HepG2 (cell line): ENCODE results near the gene GFPT1. TPM values are rescaled to one million over a fixed set of nuclear protein-coding genes. Genes with fewer than 3 reads are reported as not detected.

Experiments used
- ATAC-seq: fragments of 200-7000 bp; cut with Tn5 transposase; 3 replicates; pipeline ENCODE4 v1.9.1; 2020; ENCODE audit warnings: mild to moderate bottlenecking, moderate library complexity
- BruUV-seq: library from RNA; stranded (reverse); fragments of 400-500 nt; replicated peaks from 2 replicates; lab custom pipeline; 2021; lab: Mats Ljungman, UMichigan
- CTCF ChIA-PET: fragments of 300-600 bp; formaldehyde crosslinking; extraction: SDS; loops from one replicate; lab custom pipeline; 2021; ENCODE audit warnings: low total read pairs, inconsistent platforms, low intra/inter-chr PET ratio; lab: Yijun Ruan, JAX
- POLR2A ChIA-PET: fragments of 350-600 bp; sonication (Branson Sonifier 250); formaldehyde crosslinking; loops from one replicate; lab custom pipeline; 2020; ENCODE audit warnings: antibody characterized with exemption, inconsistent platforms; lab: Yijun Ruan, JAX
- DNase-seq: peaks from one replicate; pipeline ENCODE4 v3.0.0-alpha.2; 2015; ENCODE audit warnings: low spot score
- FAIRE-seq: peaks from 3 replicates; lab custom pipeline; 2011; peaks lifted over from hg19 to GRCh38; lab: Jason Lieb, UNC
- H2AFZ ChIP-seq: one replicate; pipeline ENCODE4 v1.6.1; 2011; ENCODE audit warnings: low read length, inconsistent platforms
- H3K27ac ChIP-seq: fragments of 300-600 bp; 3 replicates; pipeline ENCODE4 v1.8.0; 2011; ENCODE audit warnings: mixed run types, mild to moderate bottlenecking, mixed read lengths, low read length, inconsistent platforms; ENCODE audit not compliant: insufficient read depth; ENCODE audit errors: extremely low read length
- H3K27me3 ChIP-seq, 2 experiments: fragments of 200-600 bp in 1 of 2; 2 replicates in 1 of 2; 3 replicates in 1 of 2; pipeline versions ENCODE4 v1.6.0 to v1.8.0; 2011; ENCODE audit warnings: low read length in 2 of 2, mild to moderate bottlenecking in 2 of 2, moderate library complexity in 2 of 2, inconsistent platforms in 1 of 2; ENCODE audit not compliant: insufficient read depth in 2 of 2, control insufficient read depth in 1 of 2
- H3K36me3 ChIP-seq, 2 experiments: fragments of 200-600 bp in 1 of 2; replicated peaks in 1 of 2; 2 replicates in 1 of 2; 3 replicates in 1 of 2; pipeline versions ENCODE4 v1.5.1 to v1.8.0; 2011; ENCODE audit warnings: low read length in 2 of 2, inconsistent platforms in 1 of 2; ENCODE audit not compliant: insufficient read depth in 2 of 2, control insufficient read depth in 1 of 2
- H3K4me1 ChIP-seq: 2 replicates; pipeline ENCODE4 v1.5.1; 2012; ENCODE audit warnings: low read length, inconsistent platforms; ENCODE audit not compliant: insufficient read depth
- H3K4me2 ChIP-seq: 2 replicates; pipeline ENCODE4 v1.6.0; 2011; ENCODE audit warnings: low read depth, low read length, inconsistent platforms
- H3K4me3 ChIP-seq, 3 experiments: fragments of 200-600 bp in 1 of 3; sonication (generic), shearing (Covaris generic) in 1 of 3; replicated peaks in 1 of 3; 2 replicates each; pipeline ENCODE4 v1.5.1; 2011 to 2016; ENCODE audit warnings: low read length in 3 of 3, inconsistent platforms in 2 of 3, low read depth in 2 of 3, mild to moderate bottlenecking in 2 of 3, control low read depth in 1 of 3, mixed read lengths in 1 of 3; ENCODE audit not compliant: insufficient read depth in 1 of 3
- H3K79me2 ChIP-seq: one replicate; pipeline ENCODE4 v1.6.1; 2011; ENCODE audit warnings: low read length, inconsistent platforms; ENCODE audit not compliant: insufficient read depth
- H3K9ac ChIP-seq: 2 replicates; pipeline ENCODE4 v1.6.0; 2011; ENCODE audit warnings: mild to moderate bottlenecking, low read depth, low read length, inconsistent platforms; ENCODE audit not compliant: insufficient read depth
- H3K9me3 ChIP-seq: 2 replicates; pipeline ENCODE4 v1.5.1; 2012; ENCODE audit warnings: mild to moderate bottlenecking, low read length
- H4K20me1 ChIP-seq: 2 replicates; pipeline ENCODE4 v1.6.0; 2011; ENCODE audit warnings: inconsistent platforms, mild to moderate bottlenecking, low read length, moderate library complexity; ENCODE audit not compliant: insufficient read depth
- DMAP1 ChIP-seq: IDR thresholded peaks from 2 replicates; pipeline ENCODE4 v1.6.1; 2016
- HOXA3 ChIP-seq: sonication (generic); formaldehyde crosslinking; IDR thresholded peaks from 2 replicates; pipeline ENCODE4 v1.5.0; 2020; ENCODE audit warnings: missing genetic modification reagents
- NCOR1 ChIP-seq: fragments of 200-600 bp; sonication (generic); IDR thresholded peaks from 2 replicates; pipeline ENCODE4 v1.7.0; 2017; ENCODE audit warnings: antibody characterized with exemption, low read length, borderline replicate concordance
- WGBS: methylation state at CpG from one replicate; pipeline ENCODE4 v1.1.6; 2017; ENCODE audit warnings: low lambda C conversion rate; 5-methylcytosine and 5-hydroxymethylcytosine counted together
- in situ Hi-C: cut with HindIII; loops from 2 replicates; pipeline ENCODE4 v1.10.0; 2017; ENCODE audit warnings: low pct_unique_long_range_greater_than_20kb; ENCODE audit not compliant: extremely low pct_ligation_motif_present
- intact Hi-C: fragments of 100-400 bp; cut with micrococcal nuclease; formaldehyde crosslinking; loops from one replicate; pipeline ENCODE4 v1.10.0; 2022; ENCODE audit not compliant: unreplicated experiment
- polyA plus RNA-seq, 8 experiments: library from polyadenylated mRNA; depleted of rRNA in 3 of 8; stranded (reverse) in 7 of 8; unstranded in 1 of 8; fragments of >200 nt; fragmentation: Illumina TruSeq in 4 of 8; extraction: Trizol in 4 of 8; gene quantifications; 2 replicates each; pipeline versions ENCODE4 v1.2.1 to v1.2.3, GENCODE V29; 2011 to 2016; ENCODE audit warnings: low read depth in 4 of 8, missing spikeins in 1 of 8, mixed read lengths in 1 of 8; ENCODE audit not compliant: insufficient read depth in 1 of 8
- total RNA-seq, 5 experiments: library from RNA; depleted of rRNA; stranded (reverse); fragments of >200 nt; fragmentation: Illumina TruSeq; extraction: Trizol; gene quantifications; 2 replicates each; pipeline ENCODE4 v1.2.3, GENCODE V29; 2016; ENCODE audit warnings: low read depth in 1 of 5
- TF ChIP-seq, protein P1 (sequence below): sonication (generic); formaldehyde crosslinking; IDR thresholded peaks from 2 replicates; pipeline ENCODE4 v1.8.1; 2023; ENCODE audit warnings: missing genetic modification reagents, inconsistent platforms, borderline replicate concordance
- TF ChIP-seq, protein P2 (sequence below): sonication (generic); formaldehyde crosslinking; IDR thresholded peaks from 2 replicates; pipeline ENCODE4 v1.4.0; 2020; ENCODE audit warnings: missing genetic modification reagents
- TF ChIP-seq, protein P3 (sequence below): sonication (generic); formaldehyde crosslinking; IDR thresholded peaks from 2 replicates; pipeline ENCODE4 v1.4.0; 2020; ENCODE audit warnings: missing genetic modification reagents

The GFPT1 gene
- total and polyA plus RNA-seq, 2 of the 13 experiments (the other 11 are each of a cell fraction or from before 2014, with no cell fraction given), result 24.0 to 84.9 TPM

DNA sequence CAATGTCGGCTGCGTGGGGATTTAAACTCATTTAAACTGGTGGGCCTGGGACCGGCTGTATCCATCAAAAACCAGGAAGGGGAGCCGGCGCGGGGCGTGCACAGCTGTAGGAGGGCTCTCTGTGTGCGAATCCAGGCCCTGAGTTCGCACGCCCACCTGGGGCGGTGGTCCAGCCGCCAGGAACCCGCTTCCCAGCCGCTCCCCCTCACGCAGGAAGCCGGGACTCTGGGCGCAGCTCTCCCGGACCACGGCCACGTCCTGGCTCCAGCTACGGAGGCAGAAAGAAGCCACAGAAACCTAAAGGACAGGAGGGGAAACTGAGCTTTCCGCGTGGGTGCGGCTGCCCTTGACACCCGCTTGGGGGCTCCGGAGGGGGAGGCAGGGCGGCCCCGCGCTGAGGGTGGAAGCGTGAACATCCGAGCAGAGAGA lies 80.6 kb downstream of the GFPT1 start:
- in situ Hi-C loops, result loop anchor here (5.0 to 10.0 kb wide), 2 partner anchors 289 to 362 kb away; no protein-coding TSS in a partner anchor

GRCh38 chr2:69305712-69306392 lies 81.2 kb downstream of the GFPT1 start:
- in situ Hi-C loops, result loop anchor here (5.0 to 10.0 kb wide), 2 partner anchors 289 to 361 kb away; no protein-coding TSS in a partner anchor
- ATAC-seq (no peak), DNase-seq (no peak), FAIRE-seq (no peak)
- no peaks in the 10 kb centered on the region for H4K20me1 ChIP-seq
- no peaks in the 10 kb centered on the region for H3K27me3 ChIP-seq
- H2AFZ ChIP-seq, result no peak overlapping the region
- no peak overlapping the region for H3K4me3 ChIP-seq
- H3K9me3 ChIP-seq, result peaks cover 7% of the 10 kb centered on the region; the same call in 1 of the 2 replicates
- ChIA-PET CTCF (interaction anchor here (2.4 to 3.3 kb wide), 2 partner anchors 145 to 279 kb away, joined by 12 to 37 read pairs; no protein-coding TSS in a partner anchor), POLR2A (interaction anchor here (1.0 kb wide), 1 partner anchor 129 kb away, joined by 3 read pairs; no protein-coding TSS in a partner anchor)
- H3K27ac ChIP-seq, result no peak overlapping the region
- WGBS, result 96% methylated on average over 14 of the region's 17 CpGs
- intact Hi-C loops, result loop anchor here (2.0 kb wide), 1 partner anchor 145 kb away; no protein-coding TSS in a partner anchor
- H3K79me2 ChIP-seq, result no peaks in the 10 kb centered on the region
- BruUV-seq, result no TSS peak
- H3K4me2 ChIP-seq, result no peak overlapping the region
- H3K4me1 ChIP-seq, result peaks cover 35% of the 10 kb centered on the region
- H3K9ac ChIP-seq, result no peak overlapping the region
- no peaks in the 10 kb centered on the region for H3K36me3 ChIP-seq
- TF ChIP-seq, protein P1, sequence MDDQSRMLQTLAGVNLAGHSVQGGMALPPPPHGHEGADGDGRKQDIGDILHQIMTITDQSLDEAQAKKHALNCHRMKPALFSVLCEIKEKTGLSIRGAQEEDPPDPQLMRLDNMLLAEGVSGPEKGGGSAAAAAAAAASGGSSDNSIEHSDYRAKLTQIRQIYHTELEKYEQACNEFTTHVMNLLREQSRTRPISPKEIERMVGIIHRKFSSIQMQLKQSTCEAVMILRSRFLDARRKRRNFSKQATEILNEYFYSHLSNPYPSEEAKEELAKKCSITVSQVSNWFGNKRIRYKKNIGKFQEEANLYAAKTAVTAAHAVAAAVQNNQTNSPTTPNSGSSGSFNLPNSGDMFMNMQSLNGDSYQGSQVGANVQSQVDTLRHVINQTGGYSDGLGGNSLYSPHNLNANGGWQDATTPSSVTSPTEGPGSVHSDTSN (CRISPR knock-in tag), result no peak
- TF ChIP-seq HOXA3 (CRISPR knock-in tag), result no peak
- TF ChIP-seq, protein P2, sequence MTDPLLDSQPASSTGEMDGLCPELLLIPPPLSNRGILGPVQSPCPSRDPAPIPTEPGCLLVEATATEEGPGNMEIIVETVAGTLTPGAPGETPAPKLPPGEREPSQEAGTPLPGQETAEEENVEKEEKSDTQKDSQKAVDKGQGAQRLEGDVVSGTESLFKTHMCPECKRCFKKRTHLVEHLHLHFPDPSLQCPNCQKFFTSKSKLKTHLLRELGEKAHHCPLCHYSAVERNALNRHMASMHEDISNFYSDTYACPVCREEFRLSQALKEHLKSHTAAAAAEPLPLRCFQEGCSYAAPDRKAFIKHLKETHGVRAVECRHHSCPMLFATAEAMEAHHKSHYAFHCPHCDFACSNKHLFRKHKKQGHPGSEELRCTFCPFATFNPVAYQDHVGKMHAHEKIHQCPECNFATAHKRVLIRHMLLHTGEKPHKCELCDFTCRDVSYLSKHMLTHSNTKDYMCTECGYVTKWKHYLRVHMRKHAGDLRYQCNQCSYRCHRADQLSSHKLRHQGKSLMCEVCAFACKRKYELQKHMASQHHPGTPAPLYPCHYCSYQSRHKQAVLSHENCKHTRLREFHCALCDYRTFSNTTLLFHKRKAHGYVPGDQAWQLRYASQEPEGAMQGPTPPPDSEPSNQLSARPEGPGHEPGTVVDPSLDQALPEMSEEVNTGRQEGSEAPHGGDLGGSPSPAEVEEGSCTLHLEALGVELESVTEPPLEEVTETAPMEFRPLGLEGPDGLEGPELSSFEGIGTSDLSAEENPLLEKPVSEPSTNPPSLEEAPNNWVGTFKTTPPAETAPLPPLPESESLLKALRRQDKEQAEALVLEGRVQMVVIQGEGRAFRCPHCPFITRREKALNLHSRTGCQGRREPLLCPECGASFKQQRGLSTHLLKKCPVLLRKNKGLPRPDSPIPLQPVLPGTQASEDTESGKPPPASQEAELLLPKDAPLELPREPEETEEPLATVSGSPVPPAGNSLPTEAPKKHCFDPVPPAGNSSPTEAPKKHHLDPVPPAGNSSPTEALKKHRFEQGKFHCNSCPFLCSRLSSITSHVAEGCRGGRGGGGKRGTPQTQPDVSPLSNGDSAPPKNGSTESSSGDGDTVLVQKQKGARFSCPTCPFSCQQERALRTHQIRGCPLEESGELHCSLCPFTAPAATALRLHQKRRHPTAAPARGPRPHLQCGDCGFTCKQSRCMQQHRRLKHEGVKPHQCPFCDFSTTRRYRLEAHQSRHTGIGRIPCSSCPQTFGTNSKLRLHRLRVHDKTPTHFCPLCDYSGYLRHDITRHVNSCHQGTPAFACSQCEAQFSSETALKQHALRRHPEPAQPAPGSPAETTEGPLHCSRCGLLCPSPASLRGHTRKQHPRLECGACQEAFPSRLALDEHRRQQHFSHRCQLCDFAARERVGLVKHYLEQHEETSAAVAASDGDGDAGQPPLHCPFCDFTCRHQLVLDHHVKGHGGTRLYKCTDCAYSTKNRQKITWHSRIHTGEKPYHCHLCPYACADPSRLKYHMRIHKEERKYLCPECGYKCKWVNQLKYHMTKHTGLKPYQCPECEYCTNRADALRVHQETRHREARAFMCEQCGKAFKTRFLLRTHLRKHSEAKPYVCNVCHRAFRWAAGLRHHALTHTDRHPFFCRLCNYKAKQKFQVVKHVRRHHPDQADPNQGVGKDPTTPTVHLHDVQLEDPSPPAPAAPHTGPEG (CRISPR knock-in tag), result no peak

More for the DNA sequence above, 80.6 kb downstream of the GFPT1 start:
- H3K27ac ChIP-seq, result no peak overlapping the region
- H3K4me3 ChIP-seq, result no peak overlapping the region
- H4K20me1 ChIP-seq, result no peaks in the 10 kb centered on the region
- intact Hi-C loops, result loop anchor here (2.0 kb wide), 1 partner anchor 146 kb away; no protein-coding TSS in a partner anchor
- H3K4me2 ChIP-seq, result no peak overlapping the region
- H3K79me2 ChIP-seq, result no peaks in the 10 kb centered on the region
- peaks cover 7% of the 10 kb centered on the region; the same call in 1 of the 2 replicates for H3K9me3 ChIP-seq
- no peak for ATAC-seq
- TF ChIP-seq DMAP1 (no peak), NCOR1 (no peak)
- TF ChIP-seq, protein P3, sequence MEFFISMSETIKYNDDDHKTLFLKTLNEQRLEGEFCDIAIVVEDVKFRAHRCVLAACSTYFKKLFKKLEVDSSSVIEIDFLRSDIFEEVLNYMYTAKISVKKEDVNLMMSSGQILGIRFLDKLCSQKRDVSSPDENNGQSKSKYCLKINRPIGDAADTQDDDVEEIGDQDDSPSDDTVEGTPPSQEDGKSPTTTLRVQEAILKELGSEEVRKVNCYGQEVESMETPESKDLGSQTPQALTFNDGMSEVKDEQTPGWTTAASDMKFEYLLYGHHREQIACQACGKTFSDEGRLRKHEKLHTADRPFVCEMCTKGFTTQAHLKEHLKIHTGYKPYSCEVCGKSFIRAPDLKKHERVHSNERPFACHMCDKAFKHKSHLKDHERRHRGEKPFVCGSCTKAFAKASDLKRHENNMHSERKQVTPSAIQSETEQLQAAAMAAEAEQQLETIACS (CRISPR knock-in tag), result no peak
- TF ChIP-seq, all 625 proteins: peak for 0
- no peak for DNase-seq
- no peak for FAIRE-seq
- no peaks in the 10 kb centered on the region for H3K27me3 ChIP-seq
- ChIA-PET CTCF (interaction anchor here (1.7 to 3.3 kb wide), 4 partner anchors 146 to 363 kb away, joined by 9 to 37 read pairs (median 12); partner anchors contain the start of gene ANTXR1), POLR2A (interaction anchor here (1.0 kb wide), 1 partner anchor 129 kb away, joined by 3 read pairs; no protein-coding TSS in a partner anchor)
- peaks cover 33% of the 10 kb centered on the region for H3K4me1 ChIP-seq
- no peak overlapping the region for H3K9ac ChIP-seq
- 98% methylated on average over 29 of the region's 31 CpGs for WGBS
- no peak overlapping the region for H2AFZ ChIP-seq
- no TSS peak for BruUV-seq
- H3K36me3 ChIP-seq, result no peaks in the 10 kb centered on the region
